ENCODE measurements around the gene SESN3.

SESN3 gene

DNA sequence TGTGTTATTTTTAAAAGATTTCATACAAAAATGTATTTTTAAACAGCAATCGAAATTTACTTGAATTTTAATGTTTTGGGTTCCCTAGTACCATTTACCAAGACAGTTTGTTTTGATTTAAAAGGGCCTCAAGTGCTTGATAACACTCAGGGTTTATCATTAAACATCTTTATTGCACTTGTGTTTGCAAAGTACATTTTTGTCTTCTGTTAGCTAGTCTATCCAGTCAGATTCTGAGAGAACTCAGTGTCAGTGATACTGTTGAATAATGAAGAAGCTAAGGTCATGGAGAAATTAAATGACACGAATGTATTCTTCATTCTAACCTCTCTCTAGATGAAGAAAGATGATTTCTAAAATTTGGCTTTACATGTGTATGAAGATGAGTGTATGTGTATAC is 12.7 kb upstream of the SESN3 start:
- peaks cover 18 to 38% of the 10 kb centered on the region in 2 donors for H3K27me3 Mint-ChIP-seq
- ATAC-seq (replicated peaks) (no peak), DNase-seq (no peak)
- H3K9me3 Mint-ChIP-seq = no peaks in the 10 kb centered on the region
- no peak overlapping the region for H3K27ac Mint-ChIP-seq
- peaks cover 0 to 1% of the 10 kb centered on the region in 2 donors for H3K4me1 Mint-ChIP-seq (ENCODE audit: low read depth in 2 of 2)
- no peak overlapping the region for H3K4me3 Mint-ChIP-seq
- peaks cover 3% of the 10 kb centered on the region for H3K36me3 Mint-ChIP-seq (ENCODE audit: insufficient read depth)

DNA sequence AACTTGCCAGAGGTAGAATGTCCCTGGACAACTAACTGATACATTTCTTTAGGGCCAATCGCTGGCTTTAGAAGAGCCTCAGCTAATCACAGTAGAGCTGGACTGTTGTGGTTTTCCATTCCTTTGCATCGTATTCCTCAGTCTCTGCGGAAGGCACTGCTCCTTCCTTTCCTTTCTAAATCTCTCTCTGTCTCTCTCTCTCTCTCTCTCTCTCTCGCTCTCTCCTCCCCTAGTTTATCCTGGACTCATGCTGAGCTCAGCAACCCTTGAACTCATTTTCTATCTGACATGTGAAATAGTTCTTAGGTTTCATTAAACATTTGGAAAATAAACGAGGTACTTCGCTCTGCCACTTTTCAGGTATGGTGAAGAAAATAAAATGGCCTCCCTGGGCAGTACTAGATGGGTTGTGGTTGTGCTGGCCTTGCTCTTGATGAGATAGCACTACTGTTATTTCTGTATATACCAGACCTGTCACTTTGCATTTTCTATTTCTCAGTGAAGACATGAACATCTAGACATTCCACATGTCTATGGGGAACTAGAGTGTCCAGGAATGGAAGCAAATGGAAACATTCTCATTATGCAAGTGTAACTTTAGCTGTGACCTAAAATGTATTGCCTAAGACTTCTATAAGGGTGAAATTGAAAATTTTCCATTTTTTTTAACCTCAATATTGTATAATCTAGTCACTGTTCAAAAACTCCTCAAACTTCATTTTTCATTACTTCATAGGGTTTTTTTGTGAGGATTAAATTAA is 12.0 kb upstream of the SESN3 start:
- no peak for ATAC-seq (replicated peaks)

GRCh38 chr11:95242091-95242844 is 11.3 kb upstream of the SESN3 start:
- Mint-ChIP-seq H3K9me3 (no peaks in the 10 kb centered on the region), H3K36me3 (ENCODE audit: insufficient read depth) (peaks cover 3% of the 10 kb centered on the region), H3K27ac (no peak overlapping the region), H3K27me3 (peaks cover 15 to 45% of the 10 kb centered on the region in 2 donors), H3K4me3 (no peak overlapping the region), H3K4me1 (ENCODE audit: low read depth in 2 of 2) (peaks cover 0 to 1% of the 10 kb centered on the region in 2 donors)
- DNase-seq (no peak), ATAC-seq (replicated peaks) (no peak)

More for the DNA sequence above, 12.0 kb upstream of the SESN3 start:
- Mint-ChIP-seq H3K27me3 (peaks cover 15 to 45% of the 10 kb centered on the region in 2 donors), H3K9me3 (no peaks in the 10 kb centered on the region), H3K4me1 (ENCODE audit: low read depth in 2 of 2) (peaks cover 0 to 1% of the 10 kb centered on the region in 2 donors), H3K36me3 (ENCODE audit: insufficient read depth) (peaks cover 3% of the 10 kb centered on the region), H3K27ac (no peak overlapping the region), H3K4me3 (no peak overlapping the region)
- no peak for DNase-seq

DNA sequence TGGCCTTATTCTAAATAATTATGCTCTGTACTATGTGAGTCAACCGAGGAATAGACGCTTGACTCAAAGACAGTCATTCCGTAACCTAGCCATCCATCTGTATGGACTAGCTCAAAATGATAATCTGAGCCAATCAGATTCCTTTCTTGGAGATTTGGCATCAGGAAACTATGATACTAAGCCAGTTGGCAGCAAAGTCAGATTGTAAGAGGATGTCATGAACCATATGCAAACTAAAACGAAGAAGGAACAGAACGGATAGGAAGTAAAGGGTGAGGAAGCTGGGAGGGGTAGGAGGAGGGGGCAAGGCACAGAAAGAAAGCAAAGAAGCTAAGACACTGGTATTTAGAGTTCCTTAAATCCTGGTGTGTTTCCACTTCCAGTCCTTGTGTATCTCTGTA is 10.7 kb upstream of the SESN3 start:
- H3K27ac Mint-ChIP-seq = no peak overlapping the region
- no peak for DNase-seq
- H3K4me1 Mint-ChIP-seq (ENCODE audit: low read depth in 2 of 2) = peaks cover 0 to 1% of the 10 kb centered on the region in 2 donors
- H3K4me3 Mint-ChIP-seq = no peak overlapping the region
- H3K27me3 Mint-ChIP-seq = peaks cover 15 to 45% of the 10 kb centered on the region in 2 donors
- ATAC-seq (replicated peaks) = no peak
- no peaks in the 10 kb centered on the region for H3K9me3 Mint-ChIP-seq
- H3K36me3 Mint-ChIP-seq (ENCODE audit: insufficient read depth) = peaks cover 3% of the 10 kb centered on the region

DNA sequence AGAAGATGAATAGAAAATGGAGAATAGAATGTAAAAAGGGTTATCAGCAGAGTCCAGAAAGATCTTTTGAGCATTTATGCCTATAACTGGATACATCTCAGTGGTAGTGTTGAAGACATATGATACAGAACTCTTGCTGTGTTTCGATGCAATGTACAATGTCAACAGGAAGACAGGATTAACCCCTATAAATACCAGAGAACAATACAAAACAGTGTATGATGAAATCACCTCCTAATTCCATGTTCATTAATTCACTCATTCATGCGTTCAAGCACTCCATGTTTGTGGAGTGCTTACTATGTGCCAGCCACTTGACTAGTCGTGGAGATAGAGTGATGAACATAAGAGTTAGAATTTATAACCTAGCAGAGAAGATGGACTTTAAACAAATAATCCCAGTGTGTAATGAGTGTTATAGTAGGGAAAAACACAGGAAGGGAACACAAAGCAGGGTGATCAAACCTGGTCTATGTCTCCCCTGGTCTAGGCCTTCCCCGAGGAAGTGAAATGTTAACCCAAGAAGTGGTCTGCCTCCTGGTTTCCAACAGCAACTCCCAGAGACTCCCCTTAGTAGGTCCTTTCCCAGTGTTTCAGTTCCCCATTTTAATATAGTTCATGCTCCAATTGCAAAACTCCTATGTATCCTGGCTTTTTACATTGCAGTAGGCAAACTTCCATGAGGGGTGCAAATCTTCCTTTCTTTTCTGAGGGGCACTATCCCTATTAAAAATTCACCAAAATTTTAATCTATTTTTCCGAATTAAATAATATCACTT is 9.1 kb upstream of the SESN3 start:
- ATAC-seq (replicated peaks) (no peak), DNase-seq (no peak)
- no peak overlapping the region for H3K4me3 Mint-ChIP-seq
- peaks cover 3% of the 10 kb centered on the region for H3K36me3 Mint-ChIP-seq (ENCODE audit: insufficient read depth)
- H3K27me3 Mint-ChIP-seq = peaks cover 15 to 40% of the 10 kb centered on the region in 2 donors
- H3K4me1 Mint-ChIP-seq (ENCODE audit: low read depth in 2 of 2) = peaks cover 0 to 1% of the 10 kb centered on the region in 2 donors
- no peaks in the 10 kb centered on the region for H3K9me3 Mint-ChIP-seq
- no peak overlapping the region for H3K27ac Mint-ChIP-seq

DNA sequence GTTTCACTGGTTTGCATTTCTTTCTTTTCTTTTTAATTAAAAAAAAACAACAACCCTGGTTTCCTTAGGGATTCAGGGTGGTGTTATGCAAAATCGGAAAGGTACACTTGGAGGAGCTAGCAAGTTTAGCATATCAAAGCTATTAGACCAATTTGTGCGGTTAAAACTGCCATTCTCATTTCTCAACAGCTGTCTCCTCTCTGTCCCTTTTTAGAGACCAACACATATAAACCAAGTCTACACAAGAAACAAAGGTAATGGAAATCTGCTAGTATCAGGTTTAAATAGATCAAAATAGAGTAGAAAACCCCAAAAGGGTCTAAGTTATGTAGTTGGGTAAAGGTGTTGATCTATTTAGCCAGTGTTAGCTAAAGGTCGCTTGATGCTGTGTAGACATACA is 1.7 kb upstream of the SESN3 start:
- Mint-ChIP-seq H3K9me3 (no peaks in the 10 kb centered on the region), H3K27me3 (no peaks in the 10 kb centered on the region), H3K4me1 (ENCODE audit: low read depth in 2 of 2) (peaks cover 17 to 30% of the 10 kb centered on the region in 2 donors), H3K36me3 (ENCODE audit: insufficient read depth) (peaks cover 11% of the 10 kb centered on the region), H3K27ac (no peak overlapping the region), H3K4me3 (no peak overlapping the region)
- ATAC-seq (replicated peaks) (no peak), DNase-seq (no peak)

GRCh38 chr11:95231881-95232605 is 1.0 kb upstream of the SESN3 start:
- H3K4me1 Mint-ChIP-seq (ENCODE audit: low read depth in 2 of 2) = peaks cover 17 to 30% of the 10 kb centered on the region in 2 donors
- peak; percentile 17 for ATAC-seq (replicated peaks)
- H3K27me3 Mint-ChIP-seq = no peaks in the 10 kb centered on the region
- no peak overlapping the region for H3K4me3 Mint-ChIP-seq
- peak; percentile 43 to 44 (median 43) for DNase-seq
- H3K27ac Mint-ChIP-seq = no peak overlapping the region
- no peaks in the 10 kb centered on the region for H3K9me3 Mint-ChIP-seq
- peaks cover 11% of the 10 kb centered on the region for H3K36me3 Mint-ChIP-seq (ENCODE audit: insufficient read depth)

DNA sequence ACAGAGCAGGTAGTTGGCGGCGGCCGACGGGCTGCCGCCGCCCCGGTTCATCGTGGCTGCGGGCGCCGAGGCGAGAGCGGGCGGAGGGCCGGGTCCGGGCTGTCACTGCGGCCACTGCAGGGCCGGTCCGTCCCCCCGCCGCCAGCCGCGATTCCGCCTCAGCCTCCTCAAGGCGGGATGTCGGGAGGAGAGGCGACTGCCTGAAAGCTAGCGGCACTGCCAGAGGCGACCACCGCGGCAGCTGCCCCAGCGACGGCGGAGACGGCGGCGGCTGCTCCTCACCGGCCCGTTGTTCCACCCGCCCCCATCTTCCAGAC is 234 bp downstream of the SESN3 start:
- DNase-seq = peak in 1 of 3 experiments; percentile 13
- no peak overlapping the region for H3K4me3 Mint-ChIP-seq
- no peaks in the 10 kb centered on the region for H3K9me3 Mint-ChIP-seq
- peaks cover 11% of the 10 kb centered on the region for H3K36me3 Mint-ChIP-seq (ENCODE audit: insufficient read depth)
- peaks cover 17 to 30% of the 10 kb centered on the region in 2 donors for H3K4me1 Mint-ChIP-seq (ENCODE audit: low read depth in 2 of 2)
- H3K27ac Mint-ChIP-seq = peak overlapping the region in 1 of 2 donors; percentile 82
- ATAC-seq (replicated peaks) = no peak
- no peaks in the 10 kb centered on the region for H3K27me3 Mint-ChIP-seq

DNA sequence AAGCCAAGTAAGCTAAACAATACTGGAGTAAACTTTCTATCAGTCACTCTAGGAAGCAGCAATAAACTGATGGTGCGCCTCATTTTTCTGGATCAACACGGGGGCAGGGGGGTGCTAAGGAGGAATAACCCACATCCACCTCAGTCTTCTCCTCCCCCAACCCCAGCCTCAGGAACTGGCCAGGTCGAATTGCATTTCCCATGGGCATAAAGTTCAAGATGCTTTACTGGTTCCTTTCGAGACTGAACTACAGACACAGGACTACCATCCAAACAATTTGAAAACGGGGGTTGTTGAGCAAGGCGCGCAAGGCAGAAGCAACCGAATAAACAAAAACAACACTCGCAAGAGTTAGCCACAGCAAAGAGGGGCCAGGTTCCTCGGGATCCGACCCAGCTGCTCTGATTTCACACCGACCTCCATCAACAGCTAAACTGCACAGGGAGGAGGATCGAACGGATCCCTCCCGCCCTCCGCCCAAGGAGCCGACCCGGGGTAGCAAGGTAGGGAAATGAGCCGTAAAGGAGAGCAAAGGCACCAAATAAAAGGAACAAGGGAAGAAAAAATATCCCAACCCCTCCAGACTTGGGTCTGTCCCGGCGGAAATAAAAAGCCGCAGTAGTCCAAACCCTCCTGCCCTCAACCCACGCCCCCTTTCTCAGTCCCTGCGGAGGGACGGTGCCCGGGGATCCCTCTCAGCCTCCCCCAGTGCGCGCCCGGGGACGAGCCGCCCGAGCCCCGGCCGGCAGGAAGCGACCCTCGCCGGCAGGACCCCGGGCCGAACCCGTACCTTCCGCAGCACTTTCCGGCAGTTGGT is 801 bp downstream of the SESN3 start:
- Mint-ChIP-seq H3K4me3 (no peak overlapping the region), H3K27me3 (no peaks in the 10 kb centered on the region), H3K4me1 (ENCODE audit: low read depth in 2 of 2) (peaks cover 17 to 30% of the 10 kb centered on the region in 2 donors), H3K9me3 (no peaks in the 10 kb centered on the region), H3K27ac (peak overlapping the region in 1 of 2 donors; percentile 82), H3K36me3 (ENCODE audit: insufficient read depth) (peaks cover 11% of the 10 kb centered on the region)
- DNase-seq (peak in 2 of 3 experiments; percentile 3 to 21), ATAC-seq (replicated peaks) (no peak)

DNA sequence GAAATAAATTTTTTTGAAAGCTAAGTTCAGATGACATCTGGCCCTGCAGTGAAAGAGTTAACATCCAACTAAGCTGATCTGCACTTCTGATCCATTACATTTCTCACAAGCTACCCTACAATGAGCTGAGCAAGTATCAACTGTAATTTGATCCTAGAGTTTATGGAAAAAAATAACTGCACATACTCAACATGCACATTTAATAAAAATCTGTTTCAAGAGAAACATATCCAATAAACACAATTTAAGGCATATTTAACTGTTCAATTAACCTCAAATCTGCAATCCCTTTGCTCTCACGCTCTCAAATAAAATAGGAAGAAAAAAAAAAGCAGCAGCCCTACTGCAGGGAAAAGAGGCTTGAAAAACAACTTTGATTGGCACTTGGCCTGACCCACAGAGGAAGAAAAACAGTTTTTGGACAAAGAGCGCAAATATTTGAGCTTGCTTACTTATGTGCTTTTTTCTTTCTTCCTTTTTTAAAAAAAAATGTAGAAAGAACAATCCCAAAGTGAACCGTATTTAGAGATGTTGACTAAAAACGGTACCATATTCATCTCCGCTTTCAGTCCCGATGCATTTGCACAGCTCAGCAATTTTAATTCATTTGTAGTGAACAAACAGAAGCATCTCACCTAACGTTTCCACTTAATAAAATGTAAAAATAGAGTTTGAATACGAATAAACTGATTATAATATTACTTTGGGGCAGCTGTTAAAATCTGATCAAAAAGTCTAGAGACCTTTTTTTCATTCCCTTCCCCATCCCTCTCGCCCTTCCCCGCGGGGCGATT is 1.6 kb downstream of the SESN3 start:
- no peak for ATAC-seq (replicated peaks)
- Mint-ChIP-seq H3K9me3 (no peaks in the 10 kb centered on the region), H3K36me3 (ENCODE audit: insufficient read depth) (peaks cover 11% of the 10 kb centered on the region), H3K4me1 (ENCODE audit: low read depth in 2 of 2) (peaks cover 17 to 30% of the 10 kb centered on the region in 2 donors), H3K27ac (peak overlapping the region in 1 of 2 donors; percentile 82), H3K4me3 (no peak overlapping the region), H3K27me3 (no peaks in the 10 kb centered on the region)
- no peak for DNase-seq

DNA sequence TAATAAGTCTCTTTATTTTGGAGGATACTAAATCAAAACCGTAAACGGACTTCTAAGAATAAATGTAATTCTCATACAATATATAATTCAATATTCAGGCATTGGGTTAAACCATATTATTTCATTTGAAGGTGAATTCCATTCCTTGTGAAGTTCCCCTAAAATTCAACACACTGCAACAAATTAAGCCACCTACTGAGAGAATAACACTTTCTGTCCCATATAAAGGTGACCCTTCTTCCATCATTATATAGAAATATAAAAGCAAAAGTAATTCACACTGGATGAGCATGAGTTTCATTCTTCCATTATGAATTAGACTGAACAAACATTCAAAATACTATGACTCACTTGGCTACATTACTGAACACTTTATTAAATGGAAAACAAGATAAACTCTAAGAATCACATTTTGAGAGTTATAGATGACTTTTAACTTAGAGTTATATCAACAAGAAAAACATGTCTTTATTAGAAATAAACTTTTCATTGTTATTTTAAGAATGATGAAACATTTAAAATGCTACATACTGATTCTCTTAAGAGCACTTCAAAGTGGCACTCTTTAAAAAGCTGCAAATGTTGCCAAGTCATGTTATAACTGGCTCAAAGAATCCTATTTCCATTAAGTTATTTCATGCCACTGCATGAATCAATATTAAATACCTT is 2.8 kb downstream of the SESN3 start:
- Mint-ChIP-seq H3K4me1 (ENCODE audit: low read depth in 2 of 2) (peaks cover 12 to 27% of the 10 kb centered on the region in 2 donors), H3K27me3 (no peaks in the 10 kb centered on the region), H3K9me3 (no peaks in the 10 kb centered on the region), H3K27ac (no peak overlapping the region), H3K4me3 (no peak overlapping the region), H3K36me3 (ENCODE audit: insufficient read depth) (peaks cover 11% of the 10 kb centered on the region)
- DNase-seq (no peak), ATAC-seq (replicated peaks) (no peak)

Data from effector memory CD8-positive, alpha-beta T cell (primary cell).